Stimulated activated CD8-positive, alpha-beta memory T cell treated with anti-CD3 and anti-CD28 coated beads, Interleukin-15, amount 100 ng/mL, for 24 hours (primary cell): ENCODE measurements around the gene ELP2.
"Not testable (repeated sequence)": the region's sequence is repeated elsewhere in the genome, so short reads cannot be mapped to it uniquely, and the experiment has no call there.

Experiments used
- DNase-seq: peaks from one replicate; pipeline ENCODE4 v3.0.0-alpha.2; 2020; ENCODE audit warnings: low read depth

The ELP2 gene

DNA sequence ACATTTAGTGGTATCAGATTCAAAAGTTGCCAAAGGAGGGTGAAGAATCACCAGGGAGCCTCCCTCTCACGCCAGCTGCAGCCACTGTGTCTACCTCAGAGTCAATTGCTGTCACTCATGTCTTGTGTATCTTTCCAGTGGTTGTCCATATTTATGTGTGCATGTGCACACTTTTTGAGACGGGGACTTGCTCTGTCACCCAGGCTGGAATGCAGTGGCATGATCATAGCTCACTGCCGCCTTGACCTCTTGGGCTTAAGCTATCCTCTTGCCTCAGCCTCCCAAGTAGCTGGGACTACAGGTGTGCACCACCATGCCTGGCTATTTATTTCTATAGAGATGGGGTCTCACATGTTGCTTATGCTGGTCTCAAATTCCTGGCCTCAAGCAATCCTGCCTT, 61.6 kb downstream of the ELP2 start:
- no peak for DNase-seq

DNA sequence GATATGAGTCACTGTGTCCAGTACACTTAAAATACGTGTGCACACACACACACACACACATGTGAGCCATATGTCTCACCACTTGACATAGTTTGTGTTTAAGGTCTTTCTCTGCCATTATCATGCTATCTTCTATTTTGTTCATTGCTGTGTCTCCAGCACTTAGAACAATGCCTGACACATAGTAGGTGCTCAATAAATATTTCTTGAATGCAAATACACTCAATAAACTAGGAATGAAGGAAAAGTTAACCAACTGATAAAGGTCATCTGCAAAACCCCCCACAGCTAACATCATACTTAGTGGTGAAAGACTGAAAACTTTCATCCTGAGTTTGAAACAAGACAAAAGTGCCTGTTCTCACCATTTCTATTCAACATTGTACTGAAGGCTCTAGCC, 62.0 kb downstream of the ELP2 start:
- DNase-seq: no peak

DNA sequence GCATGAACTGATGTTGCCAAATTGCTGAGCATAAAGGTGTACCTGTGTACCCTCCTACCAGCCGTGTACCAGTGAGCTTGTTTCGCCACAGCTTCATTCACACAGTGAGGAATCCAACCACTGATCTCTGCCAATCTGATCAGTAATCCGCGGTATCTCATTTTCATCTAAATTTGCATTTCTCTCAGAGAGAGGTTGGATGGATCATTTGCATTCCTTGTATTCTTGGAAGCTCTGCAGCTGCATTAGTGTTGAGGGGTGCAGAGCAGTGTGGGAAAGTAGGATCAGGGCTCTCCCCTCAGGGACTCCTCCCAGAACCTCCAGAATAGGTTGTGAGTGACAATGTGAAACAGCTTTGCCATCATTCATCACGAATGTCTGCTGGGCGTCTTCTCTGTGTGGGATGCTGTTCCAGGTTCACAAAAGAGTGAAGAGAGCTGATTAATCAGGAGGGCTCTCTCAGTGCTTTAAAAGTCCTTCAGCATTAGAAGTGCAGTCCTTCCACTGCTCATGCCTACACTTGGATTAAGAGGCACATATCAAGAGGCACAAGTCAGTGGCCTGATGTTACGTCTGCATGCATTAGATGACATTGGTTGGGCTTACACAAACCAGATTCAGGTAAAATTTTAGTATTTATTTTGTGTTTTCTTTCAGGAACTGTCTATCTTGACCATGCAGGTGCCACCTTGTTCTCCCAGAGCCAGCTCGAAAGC, 65.1 kb downstream of the ELP2 start:
- DNase-seq: no peak

DNA sequence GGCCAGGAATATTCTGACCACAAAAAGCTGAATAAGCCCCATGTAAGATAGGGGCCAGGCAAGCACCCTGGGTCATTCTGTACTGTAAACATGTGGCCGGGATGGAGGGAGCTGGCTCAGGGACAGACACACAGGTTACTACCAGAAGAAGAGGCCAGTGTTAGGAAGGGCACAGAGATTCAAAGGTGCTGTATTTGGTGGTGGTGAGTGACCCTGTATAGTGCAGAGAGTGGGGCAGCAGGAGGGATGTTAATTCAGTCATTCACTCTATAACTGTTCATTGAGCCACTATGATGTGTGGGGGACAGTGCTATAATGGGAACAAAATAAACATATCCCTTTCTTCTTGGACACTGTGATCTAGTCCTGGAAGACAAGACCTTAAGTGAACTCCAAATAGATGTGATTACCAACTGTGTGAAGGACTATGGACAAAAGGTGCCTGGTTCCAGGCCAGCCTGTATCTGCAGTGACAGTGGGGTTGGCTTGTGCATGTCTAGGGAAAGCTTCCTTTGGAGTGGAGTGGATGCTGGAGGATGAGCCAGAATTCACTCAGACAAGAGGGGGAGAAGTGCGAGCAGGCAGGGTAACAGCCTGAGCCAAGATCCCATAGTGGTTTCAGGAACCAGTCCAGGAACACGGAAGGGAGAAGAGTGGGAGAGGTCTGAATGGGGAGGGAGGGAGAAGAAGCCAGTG, 65.9 kb downstream of the ELP2 start:
- DNase-seq: no peak

DNA sequence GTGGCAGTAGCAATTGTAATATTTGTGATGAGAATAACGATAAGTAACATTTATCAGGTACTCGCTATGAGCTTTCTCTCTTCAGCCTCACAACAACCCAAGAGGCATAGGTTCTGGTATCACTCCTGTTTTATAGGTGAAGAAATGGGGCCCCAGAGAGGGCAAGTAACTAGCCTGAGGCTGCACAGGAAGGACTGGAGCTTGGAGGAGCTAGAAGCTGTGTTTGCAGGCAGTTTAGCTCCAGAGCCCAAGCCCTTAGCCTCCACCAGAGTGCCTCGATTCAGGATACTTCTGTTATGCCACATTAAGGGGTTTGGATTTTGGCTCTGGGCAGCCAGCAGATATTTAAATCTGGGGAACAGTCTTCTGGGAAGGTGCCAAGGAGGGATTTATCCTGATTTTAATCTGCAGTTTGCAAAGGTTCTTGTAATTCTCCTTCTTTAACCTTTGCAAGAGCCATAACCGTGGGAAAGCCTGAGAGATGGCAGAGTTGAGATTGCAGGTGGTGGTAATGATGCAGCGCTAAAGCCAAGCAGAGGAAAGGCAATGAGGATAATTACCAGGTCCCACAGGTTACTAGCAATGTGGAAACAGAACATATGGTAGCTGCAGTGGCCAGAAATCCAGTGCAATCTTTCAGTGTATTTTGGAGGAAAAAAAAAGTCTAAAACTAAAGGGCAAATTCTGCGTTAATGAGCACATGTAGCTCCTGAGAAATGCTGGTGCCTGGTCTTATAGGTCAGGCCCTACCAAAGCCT, 66.7 kb downstream of the ELP2 start:
- DNase-seq: no peak

DNA sequence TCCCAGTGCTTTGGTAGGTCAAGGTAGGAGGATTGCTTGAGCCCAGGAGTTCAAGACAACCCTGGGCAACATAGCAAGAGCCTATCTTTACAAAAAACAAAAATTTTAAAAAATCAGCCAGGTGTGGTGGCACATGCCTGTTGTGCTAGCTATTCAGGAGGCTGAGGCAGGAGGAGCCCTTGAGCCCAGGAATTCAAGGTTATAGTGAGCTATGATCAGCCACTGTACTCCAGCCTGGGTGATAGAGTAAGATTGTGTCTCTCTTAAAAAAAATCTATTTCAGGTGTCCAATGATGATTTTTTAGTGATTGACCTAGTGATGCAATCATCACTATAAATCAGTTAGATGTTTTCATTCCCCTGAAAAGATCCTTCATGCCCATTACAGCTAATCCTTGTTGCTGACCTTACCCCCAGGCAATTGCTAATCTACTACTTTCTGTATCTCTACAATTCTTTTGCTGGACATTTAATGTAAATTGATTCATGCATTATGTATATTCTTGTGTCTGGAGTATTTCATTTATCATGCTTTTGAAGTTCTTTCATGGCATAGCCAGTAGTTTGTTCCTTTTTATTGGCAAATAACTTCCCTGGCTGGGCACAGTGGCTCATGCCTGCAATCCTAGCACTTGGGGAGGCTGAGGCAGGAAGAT, 67.9 kb downstream of the ELP2 start:
- no peak for DNase-seq

DNA sequence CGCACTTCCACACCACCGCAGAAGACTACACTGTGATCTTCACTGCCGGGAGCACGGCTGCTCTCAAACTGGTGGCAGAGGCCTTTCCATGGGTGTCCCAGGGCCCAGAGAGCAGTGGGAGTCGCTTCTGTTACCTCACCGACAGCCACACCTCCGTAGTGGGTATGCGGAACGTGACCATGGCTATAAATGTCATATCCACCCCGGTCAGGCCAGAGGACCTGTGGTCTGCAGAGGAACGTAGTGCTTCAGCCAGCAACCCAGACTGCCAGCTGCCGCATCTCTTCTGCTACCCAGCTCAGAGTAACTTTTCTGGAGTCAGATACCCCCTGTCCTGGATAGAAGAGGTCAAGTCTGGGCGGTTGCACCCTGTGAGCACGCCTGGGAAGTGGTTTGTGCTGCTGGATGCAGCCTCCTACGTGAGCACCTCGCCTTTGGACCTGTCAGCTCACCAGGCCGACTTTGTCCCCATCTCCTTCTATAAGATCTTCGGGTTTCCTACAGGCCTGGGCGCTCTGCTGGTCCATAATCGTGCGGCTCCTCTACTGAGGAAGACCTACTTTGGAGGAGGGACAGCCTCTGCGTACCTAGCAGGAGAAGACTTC, 70.1 kb downstream of the ELP2 start:
- no peak for DNase-seq

DNA sequence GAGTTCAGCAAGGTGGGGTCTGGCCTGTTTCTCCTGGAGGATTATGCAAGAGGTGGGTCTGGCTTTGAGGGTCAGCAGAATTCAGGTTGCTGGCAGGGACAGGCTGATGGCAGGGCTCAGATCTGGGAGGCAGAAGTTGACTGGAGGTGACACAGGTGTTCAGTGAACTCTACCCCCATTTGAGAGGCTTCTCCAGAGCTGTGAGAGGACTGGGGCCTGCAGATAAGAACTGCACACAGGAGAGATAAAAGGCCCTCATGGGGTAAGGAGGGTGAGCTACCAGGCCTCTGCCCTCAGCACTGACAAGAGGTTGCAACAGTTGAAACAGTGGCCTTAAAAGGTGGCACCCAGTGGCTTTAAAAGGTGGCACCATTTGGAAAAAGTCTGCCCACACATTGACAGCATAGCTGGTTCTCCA, 70.7 kb downstream of the ELP2 start:
- DNase-seq: no peak

DNA sequence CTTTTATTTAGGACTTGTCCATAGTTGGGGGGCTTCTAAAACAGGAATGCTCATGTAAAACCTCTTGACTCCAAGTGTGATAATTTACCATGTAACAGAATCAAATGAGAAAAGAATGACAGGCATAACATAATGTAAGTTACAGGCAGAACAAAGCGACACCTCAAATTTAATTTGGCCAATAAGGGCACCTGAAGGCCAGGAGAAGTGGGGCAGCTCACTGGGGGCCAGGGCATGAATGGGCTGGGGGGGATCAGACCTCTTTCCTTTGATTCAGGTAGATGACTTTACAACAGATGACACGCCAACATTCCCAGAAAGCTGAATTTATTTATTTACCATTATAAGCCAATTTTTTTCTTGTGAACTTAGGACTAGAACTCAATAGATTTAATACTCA, 72.1 kb downstream of the ELP2 start:
- no peak for DNase-seq

DNA sequence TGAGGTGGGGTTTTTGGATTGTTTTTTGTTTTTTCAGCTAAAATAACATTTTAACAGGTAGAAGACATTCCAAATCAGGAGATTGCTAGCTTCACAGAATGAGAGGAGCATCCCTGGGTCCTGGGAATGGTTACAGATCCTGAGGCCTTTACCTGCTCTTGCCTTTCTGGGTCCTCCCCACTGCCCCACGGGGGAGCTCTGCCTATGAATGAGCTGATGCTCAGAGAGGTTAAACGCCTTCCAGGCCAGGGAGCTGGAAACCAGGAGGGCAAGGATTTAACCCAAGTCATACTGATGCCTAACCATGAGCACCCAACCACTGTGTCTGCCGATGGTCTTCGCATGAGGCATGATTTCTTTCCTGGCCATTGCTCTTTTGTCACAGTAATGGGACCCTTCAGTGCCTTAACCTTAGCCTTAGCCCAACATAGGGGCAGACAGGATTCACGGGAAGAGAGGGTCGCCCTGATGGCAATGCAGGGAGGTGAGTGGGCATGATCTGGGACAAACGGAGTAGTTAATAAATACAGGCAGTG, 73.7 kb downstream of the ELP2 start:
- no peak for DNase-seq

DNA sequence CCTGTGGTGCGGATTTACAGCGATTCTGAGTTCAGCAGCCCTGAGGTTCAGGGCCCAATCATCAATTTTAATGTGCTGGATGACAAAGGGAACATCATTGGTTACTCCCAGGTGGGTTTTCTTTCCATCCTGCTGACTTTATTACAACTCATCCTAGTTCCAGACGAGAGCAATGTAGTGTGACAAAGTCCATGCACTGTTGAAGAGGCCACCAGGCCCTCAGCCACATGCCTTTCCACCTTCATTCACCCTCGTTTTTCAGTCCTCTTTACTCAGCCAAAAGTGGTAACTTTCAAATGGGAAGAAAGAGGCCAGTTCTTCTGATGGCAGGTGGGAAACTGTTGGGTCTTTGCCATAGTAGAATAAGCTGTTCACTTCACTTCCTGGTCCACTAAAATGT, 75.5 kb downstream of the ELP2 start:
- DNase-seq: no peak

DNA sequence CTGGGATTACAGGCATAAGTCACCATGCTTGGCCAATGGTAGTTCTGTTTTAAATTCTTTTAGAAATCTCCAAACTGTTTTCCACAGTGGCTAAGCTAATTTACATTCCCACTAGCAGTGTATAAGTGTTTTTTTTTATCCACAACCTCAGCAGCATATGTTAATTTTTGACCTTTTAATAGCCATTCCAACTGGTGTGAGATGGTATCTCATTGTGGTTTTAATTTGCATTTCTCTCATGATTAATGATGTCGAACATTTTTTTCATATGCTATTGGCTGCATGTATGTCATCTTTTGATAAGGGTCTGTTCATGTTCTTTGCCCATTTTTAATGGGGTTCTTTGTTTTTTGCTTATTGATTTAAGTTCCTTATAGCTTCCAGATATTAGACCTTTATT, 77.6 kb downstream of the ELP2 start:
- no peak for DNase-seq

DNA sequence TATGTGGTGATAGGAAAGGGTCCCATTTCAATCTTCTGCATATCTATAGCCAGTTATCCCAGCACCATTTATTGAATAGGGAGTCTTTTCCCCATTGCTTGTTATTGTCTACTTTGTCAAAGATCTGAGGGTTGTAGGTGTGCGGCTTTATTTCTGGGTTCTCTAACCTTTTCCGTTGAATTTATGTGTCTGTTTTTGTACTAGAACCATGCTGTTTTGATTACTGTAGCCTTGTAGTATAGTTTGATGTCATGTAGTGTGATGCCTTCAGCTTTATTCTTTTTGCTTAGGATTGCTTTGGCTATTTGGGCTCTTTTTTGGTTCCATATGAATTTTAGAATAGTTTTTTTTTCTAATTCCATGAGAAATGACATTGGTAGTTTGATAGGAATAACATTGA, 78.3 kb downstream of the ELP2 start:
- not testable (repeated sequence) for DNase-seq

DNA sequence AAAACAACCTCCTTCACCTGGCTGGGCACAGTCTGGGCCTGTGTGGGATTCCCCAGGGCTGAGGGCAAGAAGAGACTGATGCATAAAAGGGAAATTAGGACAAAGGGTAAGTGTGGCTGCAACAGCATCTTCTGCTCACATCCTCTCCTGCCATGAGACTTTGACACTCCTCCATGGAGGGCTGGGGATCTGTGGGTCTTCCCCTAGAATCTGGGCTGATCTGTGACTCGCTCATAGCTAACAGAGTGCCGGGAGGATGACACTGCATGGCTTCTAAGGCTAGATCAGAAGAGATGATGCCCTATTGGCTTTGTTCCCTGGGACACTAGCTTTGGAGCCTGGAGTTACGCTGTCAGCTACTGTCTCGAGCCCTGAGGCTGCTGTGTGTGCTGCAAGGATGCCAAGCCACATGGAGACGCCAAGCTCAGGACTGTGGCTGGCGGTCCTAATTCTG, 81.9 kb downstream of the ELP2 start:
- no peak for DNase-seq

DNA sequence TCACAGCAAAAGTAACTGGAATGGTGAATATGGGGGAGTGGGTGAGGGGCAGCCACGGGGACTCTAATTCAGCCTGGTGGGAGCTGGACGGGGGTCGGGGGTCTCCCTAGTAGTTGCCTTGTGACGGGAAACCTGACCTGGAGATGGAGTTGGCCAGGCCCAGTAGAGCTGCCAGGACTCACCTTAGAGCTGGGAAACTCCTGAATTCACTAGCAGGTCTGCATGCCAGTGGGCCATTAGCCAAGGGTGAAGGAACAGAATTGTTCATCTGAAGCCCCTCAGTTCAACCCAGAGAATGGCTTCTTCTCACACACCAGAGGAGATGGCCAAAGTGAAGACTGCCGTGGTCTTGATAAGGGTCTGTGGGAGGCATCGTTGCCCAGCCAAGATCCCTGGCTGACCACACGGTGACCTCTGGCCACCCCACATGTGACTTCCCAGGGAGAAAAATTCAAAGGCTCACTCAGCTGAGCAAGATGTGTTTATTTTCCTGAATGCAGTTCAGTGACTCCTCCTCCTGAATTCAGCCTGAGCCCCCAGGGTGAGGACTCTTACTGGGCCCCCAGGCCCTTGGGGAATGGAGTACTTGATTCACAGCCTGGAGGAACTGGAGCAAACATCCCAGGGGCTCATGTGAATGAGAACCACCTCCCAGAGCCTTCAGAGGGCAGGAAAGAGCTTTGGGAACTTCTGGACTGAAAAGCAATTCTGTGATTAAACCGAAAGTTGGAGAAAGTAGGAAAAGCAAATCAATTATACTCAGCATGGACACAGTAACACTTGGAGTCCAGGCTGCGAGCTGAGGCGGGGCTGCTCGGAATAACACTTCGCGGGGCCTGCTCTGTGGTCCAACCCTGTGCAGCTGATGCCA, 82.8 kb downstream of the ELP2 start:
- DNase-seq: no peak

DNA sequence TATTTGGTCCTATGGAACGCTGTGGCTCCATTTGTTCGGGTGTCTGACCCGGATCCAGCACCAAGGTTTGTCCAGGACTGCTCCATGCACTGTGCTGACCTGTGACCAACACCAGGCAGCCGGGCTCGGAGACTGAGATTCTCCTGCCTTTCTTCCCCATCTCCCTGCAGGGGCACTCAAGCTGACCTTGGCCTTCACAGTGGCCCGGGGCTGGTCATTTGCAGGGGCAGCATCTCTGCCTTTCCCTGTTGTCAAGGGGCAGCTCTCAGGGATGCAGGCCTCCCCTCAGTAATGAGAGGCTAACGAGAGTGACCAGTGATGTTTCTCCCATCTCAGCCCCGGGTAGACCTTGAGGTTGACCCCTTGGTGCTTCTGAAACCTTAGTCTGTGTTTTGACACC, 85.1 kb downstream of the ELP2 start:
- DNase-seq: no peak

DNA sequence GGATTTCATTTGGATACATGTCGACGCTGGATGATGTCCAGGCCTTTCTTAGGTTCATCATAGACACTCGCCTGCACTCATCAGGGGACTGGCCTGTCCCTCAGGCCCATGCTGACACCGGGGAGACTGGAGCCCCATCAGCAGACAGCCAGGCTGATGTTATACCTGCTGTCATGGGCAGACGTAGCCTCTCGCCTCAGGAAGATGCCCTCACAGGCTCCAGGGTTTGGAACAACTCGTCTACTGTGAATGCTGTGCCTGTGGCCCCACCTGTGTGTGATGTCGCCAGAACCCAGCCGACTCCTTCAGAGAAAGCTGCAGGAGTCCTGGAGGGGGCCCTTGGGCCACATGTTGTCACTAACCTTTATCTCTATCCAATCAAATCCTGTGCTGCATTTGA, 85.9 kb downstream of the ELP2 start:
- DNase-seq: no peak

DNA sequence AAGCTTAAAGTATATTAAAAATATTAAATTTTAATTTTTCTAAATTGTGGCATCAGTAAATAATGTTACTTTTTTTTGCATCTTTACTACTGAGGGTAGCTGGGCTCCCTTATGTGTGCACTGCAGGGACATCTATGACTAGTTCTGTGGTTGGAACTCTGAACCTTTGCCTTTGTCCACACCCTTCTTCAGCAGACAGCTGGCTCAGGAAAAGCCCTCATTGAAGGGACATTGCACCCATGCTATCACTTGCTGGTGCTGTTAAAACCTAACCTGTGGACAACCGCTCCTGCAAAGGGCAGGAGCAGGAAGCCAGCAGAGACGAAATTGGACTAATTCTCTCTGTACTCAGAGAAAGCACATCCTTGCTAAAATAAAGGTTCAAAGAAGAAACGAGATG, 87.6 kb downstream of the ELP2 start:
- no peak for DNase-seq

DNA sequence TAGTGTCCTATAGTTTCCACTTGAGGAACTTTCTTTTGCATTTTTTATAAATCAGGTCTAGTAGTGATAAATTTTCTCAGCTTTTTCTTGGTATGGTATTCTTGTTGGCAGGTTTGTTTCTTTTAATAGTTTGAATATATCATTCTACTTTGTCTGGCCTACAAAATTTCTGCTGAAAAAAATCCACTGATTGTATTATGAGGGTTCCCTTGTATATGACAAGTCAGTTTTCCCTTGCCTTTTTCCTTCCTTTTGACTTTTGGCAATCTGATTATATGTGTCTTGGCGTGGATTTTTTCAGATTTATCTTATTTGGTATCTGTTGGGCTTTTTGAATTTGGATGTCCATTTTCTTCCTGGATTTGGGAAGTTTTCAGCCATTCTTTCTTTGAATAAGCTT, 99.5 kb downstream of the ELP2 start:
- DNase-seq: no peak
